KBM-7 (cell line): ENCODE measurements around the gene SSBP4.

Experiments used
- DNase-seq: peaks from one replicate; pipeline ENCODE4 v3.0.0-alpha.2; 2015
- in situ Hi-C: fragments of 300-500 bp; cut with MboI; formaldehyde crosslinking; loops from 2 replicates; pipeline ENCODE4 v1.14.3; 2020; ENCODE audit warnings: low sequenced_read_pairs, low pct_unique_long_range_greater_than_20kb, mixed read lengths

SSBP4 gene

DNA sequence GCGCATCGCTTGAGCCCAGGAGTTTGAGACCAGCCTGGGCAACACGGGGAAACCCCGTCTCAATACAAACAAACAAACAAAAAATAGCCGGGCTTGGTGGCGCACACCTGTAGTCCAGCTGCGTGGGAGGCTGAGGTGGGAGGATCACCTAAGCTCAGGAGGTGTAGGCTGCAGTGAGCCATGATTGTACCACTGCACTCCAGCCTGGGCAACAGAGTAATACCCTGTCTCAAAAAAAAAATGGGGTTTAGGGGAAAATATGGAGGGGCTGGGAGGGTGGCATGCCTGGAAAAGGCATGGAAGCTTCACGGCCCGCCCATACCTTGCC lies 20.7 kb downstream of the SSBP4 start:
- in situ Hi-C loops, result no loop called here
- no peak for DNase-seq

GRCh38 chr19:18440415-18440877 lies 21.2 kb downstream of the SSBP4 start:
- peak; percentile 69 for DNase-seq
- in situ Hi-C loops, result no loop called here

- in situ Hi-C loops, result no loop called here
Measured at GRCh38 chr19:18440936-18441803, 22.0 kb downstream of the SSBP4 start.

DNA sequence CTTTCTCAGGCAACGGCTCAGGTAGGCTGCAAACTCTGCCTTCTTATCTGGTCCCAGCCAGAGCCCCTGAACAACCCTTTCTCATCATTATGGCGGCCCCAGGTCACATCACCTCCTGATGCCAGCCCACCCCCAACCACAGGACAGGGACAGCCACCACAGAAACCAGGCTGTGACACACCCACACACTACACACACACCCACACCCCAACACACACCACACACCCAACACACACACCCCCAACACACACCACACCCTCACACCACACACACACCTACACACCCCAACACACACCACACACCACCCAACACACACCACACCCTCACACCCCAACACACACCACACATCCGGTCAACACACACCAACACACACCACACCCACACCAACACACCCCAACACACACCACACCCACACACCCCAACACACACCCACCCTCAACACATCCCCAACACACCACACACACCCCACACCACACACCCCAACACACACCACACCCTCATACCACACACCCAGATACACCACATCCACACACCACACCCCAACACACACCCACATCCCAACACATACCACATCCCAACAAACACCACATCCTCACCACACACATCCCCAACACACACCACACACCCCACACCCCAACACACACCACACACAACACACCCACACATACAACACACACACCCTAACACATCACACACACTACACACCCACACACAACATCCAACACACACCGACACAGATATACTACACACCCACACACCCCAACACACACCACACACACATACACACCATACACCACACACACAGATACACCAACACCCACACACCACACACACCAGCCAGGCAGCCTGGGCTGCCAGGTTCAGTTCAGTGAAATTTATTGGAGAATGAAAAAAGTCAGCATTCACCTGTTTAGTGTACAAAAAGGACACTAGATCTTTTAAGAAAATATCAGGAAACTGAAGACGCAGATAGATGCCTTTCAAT lies 22.9 kb downstream of the SSBP4 start:
- in situ Hi-C loops, result no loop called here
- DNase-seq, result no peak

More at GRCh38 chr19:18440936-18441803, 22.0 kb downstream of the SSBP4 start:
- no peak for DNase-seq

DNA sequence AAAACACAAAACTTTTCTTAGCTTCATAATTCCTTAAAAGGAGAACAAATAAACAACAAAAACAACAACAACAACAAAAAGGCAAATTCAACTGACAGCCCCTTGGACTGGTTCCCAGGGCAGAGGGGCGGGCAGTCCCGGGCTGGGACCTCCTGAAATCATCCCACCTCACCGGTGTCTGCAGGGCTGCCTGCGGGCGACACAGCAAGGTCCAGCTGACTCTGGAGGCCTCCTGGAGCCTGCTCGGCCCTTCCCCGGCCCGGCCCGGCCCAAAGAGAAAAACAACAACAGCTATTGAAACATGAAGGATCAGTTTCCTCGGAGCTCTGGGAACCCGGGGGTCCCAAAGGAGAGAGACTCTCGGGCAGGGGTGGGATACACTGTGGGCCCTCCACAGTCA lies 23.7 kb downstream of the SSBP4 start:
- in situ Hi-C loops, result no loop called here

GRCh38 chr19:18443406-18443805 lies 24.2 kb downstream of the SSBP4 start:
- in situ Hi-C loops, result no loop called here
- no peak for DNase-seq

More for the DNA sequence above, 23.7 kb downstream of the SSBP4 start:
- DNase-seq, result no peak

GRCh38 chr19:18443831-18444230 lies 24.6 kb downstream of the SSBP4 start:
- DNase-seq, result no peak
- in situ Hi-C loops, result no loop called here

- no peak for DNase-seq
- in situ Hi-C loops, result no loop called here
Measured at GRCh38 chr19:18444513-18444912, 25.3 kb downstream of the SSBP4 start.

- in situ Hi-C loops, result no loop called here
- DNase-seq, result no peak
Measured at GRCh38 chr19:18445262-18445948, 26.2 kb downstream of the SSBP4 start.

GRCh38 chr19:18446145-18446810 lies 27.1 kb downstream of the SSBP4 start:
- in situ Hi-C loops, result no loop called here
- DNase-seq, result no peak

DNA sequence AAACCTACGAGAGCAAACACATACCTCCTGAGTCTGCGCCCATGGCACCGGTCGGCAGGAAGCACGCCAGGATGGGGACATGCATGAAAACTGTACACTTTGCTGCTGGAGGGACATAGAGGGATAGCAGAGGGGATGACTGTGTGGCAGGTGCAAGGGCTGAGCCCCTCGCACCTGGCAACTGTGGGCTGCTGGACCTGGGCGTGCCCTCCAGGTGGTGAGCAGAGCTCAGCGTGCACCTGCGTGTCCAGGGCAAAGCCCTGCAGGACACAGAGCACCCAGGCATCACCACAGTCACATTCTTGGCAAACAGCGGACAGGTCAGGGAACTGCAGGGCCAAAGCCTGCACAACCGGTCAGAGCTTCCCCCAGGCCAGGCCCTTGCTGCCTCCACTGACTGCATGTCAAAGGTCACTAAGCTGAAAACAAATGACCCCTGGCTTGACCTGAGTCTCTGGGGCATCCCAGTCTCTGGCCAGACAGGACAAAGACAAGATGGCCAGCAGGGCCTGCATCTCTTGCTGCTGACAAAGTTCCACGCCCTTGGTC lies 27.7 kb downstream of the SSBP4 start:
- no peak for DNase-seq
- in situ Hi-C loops, result no loop called here

DNA sequence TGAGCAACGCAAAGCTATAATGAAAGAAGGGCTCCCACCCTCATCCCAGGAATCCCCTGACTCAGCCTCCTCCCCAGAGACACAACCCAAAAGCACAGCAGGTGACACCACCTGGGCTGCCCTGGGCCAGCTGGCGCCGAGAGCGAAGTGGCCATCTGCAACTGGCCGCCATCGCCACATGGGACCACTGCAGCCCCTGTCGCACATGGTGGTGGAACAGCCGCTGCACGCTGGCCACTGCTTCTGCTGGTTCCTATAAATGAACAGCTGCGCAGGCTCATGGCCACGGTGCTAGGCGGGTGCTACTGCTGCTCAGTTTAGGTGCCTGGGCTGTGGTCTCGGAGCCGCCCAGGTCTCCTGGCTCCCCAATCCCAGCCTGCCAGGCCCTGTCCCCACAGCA lies 30.4 kb downstream of the SSBP4 start:
- DNase-seq, result no peak
- in situ Hi-C loops, result no loop called here

DNA sequence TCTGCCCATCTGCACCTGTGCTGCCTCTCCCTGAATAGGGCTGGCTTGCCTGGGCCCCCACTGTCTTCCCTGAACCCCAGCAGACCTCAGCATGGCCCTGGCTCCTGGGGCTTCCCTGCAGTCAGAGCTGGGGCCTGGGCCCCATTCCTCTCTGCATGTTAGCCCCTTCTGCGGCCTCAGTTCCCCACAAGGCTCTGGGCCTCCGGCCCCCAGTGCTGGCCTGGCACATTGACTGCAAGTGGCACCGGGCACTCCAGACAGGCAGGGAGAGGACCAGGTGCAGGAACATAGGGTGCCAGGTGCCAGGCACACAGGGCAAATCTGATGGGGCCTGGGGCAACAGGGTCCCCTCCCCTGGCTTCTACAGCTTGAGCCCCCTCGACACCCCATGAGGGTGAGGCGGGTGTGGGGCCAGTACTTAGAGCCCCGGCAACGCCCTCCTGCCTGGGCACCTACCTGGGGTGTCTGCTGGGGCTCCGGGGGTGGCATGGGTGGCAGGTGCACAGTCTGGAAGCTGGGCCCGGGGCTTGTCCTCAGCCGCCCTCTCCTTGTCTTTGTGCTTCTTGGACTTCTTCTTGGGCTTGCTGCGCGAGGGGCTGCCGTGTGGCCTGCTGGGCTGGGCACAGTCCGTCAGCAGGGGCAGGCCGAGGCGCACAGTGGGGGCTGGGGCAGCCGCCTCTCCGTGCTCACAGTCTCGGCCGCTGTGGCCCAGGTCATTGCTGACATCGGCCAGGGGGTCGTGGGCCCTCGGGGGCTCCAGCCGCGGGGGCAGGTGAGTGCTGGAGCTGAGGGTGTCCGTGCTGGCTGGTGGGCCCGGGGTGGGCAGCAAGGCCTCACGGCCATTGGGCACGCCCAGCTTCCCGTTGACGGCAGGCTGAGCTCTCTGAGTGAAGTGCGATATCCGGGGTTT lies 31.1 kb downstream of the SSBP4 start:
- DNase-seq, result no peak
- in situ Hi-C loops, result loop anchor here (25.0 kb wide), 1 partner anchor 412 kb away; no protein-coding TSS in a partner anchor

DNA sequence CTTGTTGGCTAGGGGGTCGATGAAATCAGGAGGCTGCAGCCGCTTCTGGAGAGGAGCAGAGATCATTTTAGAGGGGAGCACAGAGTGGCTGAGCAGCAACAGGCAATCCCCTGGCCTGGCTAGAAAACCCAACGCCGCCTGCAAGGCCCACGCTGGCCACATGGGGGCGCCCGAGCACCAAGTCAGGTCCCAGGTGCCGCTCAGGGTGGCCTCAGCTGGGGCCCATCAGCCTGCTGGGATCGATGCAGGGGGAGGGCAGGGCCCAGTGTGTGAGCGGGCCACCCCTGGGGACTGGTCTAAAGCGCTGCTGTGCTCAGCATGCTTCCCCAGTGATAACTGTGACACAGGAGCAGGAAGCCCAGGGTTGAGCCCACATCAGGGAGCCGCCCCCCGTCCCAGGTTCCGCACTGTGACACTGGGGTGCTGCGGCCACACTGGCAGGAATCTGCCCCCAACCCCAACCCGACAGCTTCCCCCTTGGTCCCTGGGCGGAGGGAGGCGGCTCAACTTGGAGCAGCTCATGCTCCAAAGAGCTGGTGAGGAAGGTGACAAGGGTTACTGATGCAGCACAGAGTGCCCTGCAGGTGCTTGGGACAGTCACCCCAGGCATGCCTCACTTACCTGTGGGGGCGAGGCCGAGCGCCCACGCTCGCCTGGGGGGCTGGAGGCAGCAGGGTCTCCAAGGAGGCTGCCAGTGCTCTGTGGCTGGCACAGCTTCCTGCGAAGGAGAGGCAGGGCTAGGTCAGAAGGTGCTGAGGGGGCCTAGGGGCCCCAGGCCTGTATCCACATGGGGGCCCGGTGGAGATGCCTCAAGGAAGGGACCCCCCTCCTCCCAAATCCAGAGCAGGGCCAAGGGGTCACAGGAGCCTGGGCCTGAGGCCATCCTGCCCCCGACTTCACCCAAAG lies 32.0 kb downstream of the SSBP4 start:
- peak; percentile 81 for DNase-seq

GRCh38 chr19:18452386-18452785 lies 33.2 kb downstream of the SSBP4 start:
- in situ Hi-C loops, result loop anchor here (25.0 kb wide), 1 partner anchor 410 kb away; no protein-coding TSS in a partner anchor
- no peak for DNase-seq

More for the DNA sequence above, 32.0 kb downstream of the SSBP4 start:
- in situ Hi-C loops, result loop anchor here (25.0 kb wide), 1 partner anchor 411 kb away; no protein-coding TSS in a partner anchor

DNA sequence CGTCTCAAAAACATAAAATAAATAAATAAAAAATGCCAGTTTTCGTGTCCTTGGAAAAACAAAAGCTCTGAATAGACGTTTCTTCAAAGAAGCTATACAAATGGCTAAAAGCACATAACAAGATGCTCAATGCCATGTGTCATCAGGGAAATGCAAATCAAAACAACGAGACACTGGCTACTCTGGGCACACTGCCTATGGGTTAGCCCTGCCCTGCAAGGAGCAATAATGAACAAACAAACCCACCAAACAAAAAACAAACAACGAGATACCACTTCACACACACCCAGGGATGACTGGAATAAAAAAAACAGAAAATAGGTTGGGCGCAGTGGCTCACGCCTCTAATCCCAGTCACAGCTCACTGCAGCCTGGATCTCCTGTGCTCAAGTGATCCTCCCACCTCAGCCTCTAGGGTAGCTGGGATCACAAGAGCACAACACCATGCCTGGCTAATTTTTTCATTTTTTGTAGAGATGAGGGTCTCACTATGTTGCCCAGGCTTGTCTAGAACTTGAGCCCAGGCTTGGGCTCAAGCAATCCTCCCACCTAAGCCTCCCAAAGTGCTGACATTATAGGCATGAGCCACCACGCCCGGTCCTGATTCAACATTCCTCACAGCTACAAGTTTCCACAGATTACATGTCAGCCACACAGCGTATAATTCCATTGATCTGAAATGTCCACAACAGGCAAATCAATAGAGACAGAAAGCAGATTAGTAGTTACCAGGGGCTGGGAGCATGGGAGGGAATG lies 34.2 kb downstream of the SSBP4 start:
- in situ Hi-C loops, result loop anchor here (25.0 kb wide), 1 partner anchor 409 kb away; no protein-coding TSS in a partner anchor
- no peak for DNase-seq
